Stimulated activated CD4-positive, alpha-beta T cell treated with anti-CD3 and anti-CD28 coated beads, Interleukin-4, amount 100 ng/mL, for 1 hour (primary cell): ENCODE results near the gene DPF3.

ENCODE experiments used
- DNase-seq: peaks from one replicate; pipeline ENCODE4 v3.0.0-alpha.2; 2020

DPF3 gene

GRCh38 chr14:72708708-72709475 lies 185.0 kb downstream of the DPF3 start:
- DNase-seq: no peak

GRCh38 chr14:72708222-72708621 lies 185.7 kb downstream of the DPF3 start:
- no peak for DNase-seq

- DNase-seq: no peak
These were observed 187.4 kb downstream of the DPF3 start for GRCh38 chr14:72706485-72706884.

GRCh38 chr14:72704502-72704901 lies 189.4 kb downstream of the DPF3 start:
- no peak for DNase-seq

- no peak for DNase-seq
These were observed 192.3 kb downstream of the DPF3 start for GRCh38 chr14:72701605-72702004.

GRCh38 chr14:72701237-72701565 lies 192.7 kb downstream of the DPF3 start:
- no peak for DNase-seq

GRCh38 chr14:72700338-72701236 lies 193.3 kb downstream of the DPF3 start:
- DNase-seq: no peak

GRCh38 chr14:72699852-72700257 lies 194.0 kb downstream of the DPF3 start:
- DNase-seq: no peak

GRCh38 chr14:72699443-72699842 lies 194.5 kb downstream of the DPF3 start:
- no peak for DNase-seq

- no peak for DNase-seq
These were observed 201.2 kb downstream of the DPF3 start for GRCh38 chr14:72692696-72693095.

- no peak for DNase-seq
These were observed 203.6 kb downstream of the DPF3 start for GRCh38 chr14:72690324-72690723.

GRCh38 chr14:72688990-72689671 lies 204.8 kb downstream of the DPF3 start:
- no peak for DNase-seq

- no peak for DNase-seq
These were observed 207.1 kb downstream of the DPF3 start for GRCh38 chr14:72686832-72687231.

- no peak for DNase-seq
These were observed 207.8 kb downstream of the DPF3 start for GRCh38 chr14:72686101-72686500.

GRCh38 chr14:72685456-72685855 lies 208.4 kb downstream of the DPF3 start:
- no peak for DNase-seq

- DNase-seq: no peak
These were observed 210.1 kb downstream of the DPF3 start for GRCh38 chr14:72683787-72684186.

- no peak for DNase-seq
These were observed 211.7 kb downstream of the DPF3 start for GRCh38 chr14:72682188-72682587.

GRCh38 chr14:72680853-72681640 lies 212.9 kb downstream of the DPF3 start:
- DNase-seq: no peak

- no peak for DNase-seq
These were observed 214.3 kb downstream of the DPF3 start for GRCh38 chr14:72679536-72680151.

GRCh38 chr14:72679141-72679535 lies 214.8 kb downstream of the DPF3 start:
- no peak for DNase-seq

GRCh38 chr14:72678356-72678755 lies 215.5 kb downstream of the DPF3 start:
- no peak for DNase-seq

GRCh38 chr14:72677664-72678063 lies 216.2 kb downstream of the DPF3 start:
- no peak for DNase-seq
